ENCODE measurements around the gene DTNA. TPM values are rescaled to one million over a fixed set of nuclear protein-coding genes. Genes with fewer than 3 reads are reported as not detected.
"Not testable (repeated sequence)": the region's sequence is repeated elsewhere in the genome, so short reads cannot be mapped to it uniquely, and the experiment has no call there.

DTNA gene
- polyA plus RNA-seq, 1 donor = 12.3 TPM

DNA sequence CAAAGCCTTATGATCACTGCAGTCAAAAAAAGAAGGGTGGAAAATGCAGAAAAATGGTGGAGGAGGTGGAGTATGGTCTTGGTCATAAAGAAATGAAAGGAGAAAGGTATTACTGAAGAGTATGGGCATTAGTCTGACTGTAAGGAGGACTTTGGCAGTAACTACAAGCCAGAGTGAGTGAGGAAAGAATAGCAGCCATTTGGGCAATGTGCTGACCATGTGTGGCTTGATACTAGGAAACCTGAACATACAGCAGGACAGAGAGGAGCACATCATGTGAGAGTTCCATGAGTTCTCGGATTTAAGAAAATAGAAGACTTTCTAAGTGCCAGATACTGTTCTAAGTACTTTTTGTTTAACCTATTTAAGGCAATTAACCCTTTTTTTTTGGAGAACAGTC lies 8.5 kb downstream of the DTNA start:
- Histone ChIP-seq H3K27me3 (ENCODE audit: control insufficient read depth, insufficient read depth, low read length) (no peaks in the 10 kb centered on the region), H3K27ac (ENCODE audit: low read length) (no peak overlapping the region), H3K4me1 (ENCODE audit: control insufficient read depth, insufficient read depth, low read length) (no peaks in the 10 kb centered on the region), H3K4me3 (ENCODE audit: low read length) (no peak overlapping the region), H3K36me3 (ENCODE audit: control insufficient read depth, insufficient read depth, low read length) (no peaks in the 10 kb centered on the region), H3K9me3 (ENCODE audit: control insufficient read depth, low read depth, low read length) (no peaks in the 10 kb centered on the region)
- no CpG with 5 or more reads among the region's 1 CpG for WGBS (ENCODE audit: insufficient coverage, low lambda C conversion rate)
- no peak for DNase-seq

DNA sequence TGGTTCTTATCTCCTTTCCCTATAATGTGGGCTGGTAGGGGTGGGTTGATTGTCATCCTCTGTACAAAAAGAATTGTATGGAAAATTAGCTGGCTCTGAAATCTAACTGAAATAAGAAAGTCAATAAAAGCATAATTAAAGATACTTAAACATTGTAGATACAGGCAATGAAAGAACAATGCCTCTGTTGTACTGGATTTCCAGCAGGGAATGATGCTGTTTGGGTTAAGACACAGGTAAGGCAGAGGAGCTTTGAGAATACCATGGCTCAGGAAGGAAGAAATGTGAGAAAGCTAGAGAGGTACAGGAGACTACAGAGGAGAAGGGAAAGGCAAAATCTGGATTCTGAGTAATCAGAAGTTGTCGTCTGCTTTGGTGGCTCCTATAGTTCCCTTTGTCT lies 10.1 kb downstream of the DTNA start:
- Histone ChIP-seq H3K27ac (ENCODE audit: low read length) (no peak overlapping the region), H3K27me3 (ENCODE audit: control insufficient read depth, insufficient read depth, low read length) (no peaks in the 10 kb centered on the region), H3K4me3 (ENCODE audit: low read length) (no peak overlapping the region), H3K36me3 (ENCODE audit: control insufficient read depth, insufficient read depth, low read length) (no peaks in the 10 kb centered on the region), H3K9me3 (ENCODE audit: control insufficient read depth, low read depth, low read length) (no peaks in the 10 kb centered on the region), H3K4me1 (ENCODE audit: control insufficient read depth, insufficient read depth, low read length) (no peaks in the 10 kb centered on the region)
- WGBS (ENCODE audit: insufficient coverage, low lambda C conversion rate) = no CpG with 5 or more reads among the region's 1 CpG
- DNase-seq = no peak

GRCh38 chr18:34723143-34723542 lies 13.0 kb downstream of the DTNA start:
- Histone ChIP-seq H3K4me3 (ENCODE audit: low read length) (no peak overlapping the region), H3K36me3 (ENCODE audit: control insufficient read depth, insufficient read depth, low read length) (no peaks in the 10 kb centered on the region), H3K9me3 (ENCODE audit: control insufficient read depth, low read depth, low read length) (no peaks in the 10 kb centered on the region), H3K27ac (ENCODE audit: low read length) (no peak overlapping the region), H3K4me1 (ENCODE audit: control insufficient read depth, insufficient read depth, low read length) (peaks cover 19% of the 10 kb centered on the region), H3K27me3 (ENCODE audit: control insufficient read depth, insufficient read depth, low read length) (no peaks in the 10 kb centered on the region)
- 60% methylated on average over 2 of the region's 3 CpGs for WGBS (ENCODE audit: insufficient coverage, low lambda C conversion rate)
- no peak for DNase-seq

GRCh38 chr18:34725737-34726136 lies 15.6 kb downstream of the DTNA start:
- 100% methylated on average over 1 of the region's 6 CpGs for WGBS (ENCODE audit: insufficient coverage, low lambda C conversion rate)
- DNase-seq; H3K27me3 ChIP-seq (ENCODE audit: control insufficient read depth, insufficient read depth, low read length); H3K9me3 ChIP-seq (ENCODE audit: control insufficient read depth, low read depth, low read length); H3K36me3 ChIP-seq (ENCODE audit: control insufficient read depth, insufficient read depth, low read length); H3K4me3 ChIP-seq (ENCODE audit: low read length): not testable (repeated sequence)
- Histone ChIP-seq H3K4me1 (ENCODE audit: control insufficient read depth, insufficient read depth, low read length) (peaks cover 30% of the 10 kb centered on the region), H3K27ac (ENCODE audit: low read length) (peak overlapping the region; percentile 68)

DNA sequence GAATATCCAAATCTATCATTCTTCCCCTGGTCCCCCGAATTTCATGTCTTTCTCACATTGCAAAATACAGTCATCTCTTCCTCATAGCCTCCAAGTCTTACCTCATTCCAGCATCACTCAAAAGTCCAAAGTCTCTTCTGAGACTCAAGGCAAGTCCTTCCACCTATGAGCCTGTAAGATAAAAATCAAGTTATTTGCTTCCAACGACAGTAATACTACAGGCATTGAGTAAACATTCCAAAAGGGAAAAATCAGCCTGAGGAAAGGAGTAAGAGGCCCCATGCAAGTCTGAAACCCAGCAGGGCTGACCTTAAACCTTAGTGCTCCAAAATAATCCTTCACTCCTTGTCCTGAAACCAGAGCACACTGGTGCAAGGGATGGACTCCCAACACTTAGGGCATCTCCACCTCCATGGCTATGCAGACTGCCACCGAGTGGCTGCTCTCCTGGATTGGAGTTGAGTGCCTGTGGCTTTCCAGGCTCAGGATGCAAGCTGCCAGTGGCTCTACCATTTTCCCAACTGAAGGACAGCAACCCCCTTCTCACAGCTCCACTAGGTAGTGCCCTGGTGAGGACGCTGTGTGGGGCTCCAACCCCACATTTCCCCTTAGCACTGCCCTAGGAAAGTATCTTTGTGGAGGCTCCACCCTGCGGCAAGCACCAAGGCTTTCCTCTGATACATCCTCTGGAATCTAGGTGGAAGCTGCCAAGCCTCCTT lies 16.3 kb downstream of the DTNA start:
- no peaks in the 10 kb centered on the region for H3K27me3 ChIP-seq (ENCODE audit: control insufficient read depth, insufficient read depth, low read length)
- H3K4me3 ChIP-seq (ENCODE audit: low read length) = no peak overlapping the region
- peak overlapping the region; percentile 73 for H3K27ac ChIP-seq (ENCODE audit: low read length)
- H3K36me3 ChIP-seq (ENCODE audit: control insufficient read depth, insufficient read depth, low read length) = no peaks in the 10 kb centered on the region
- H3K4me1 ChIP-seq (ENCODE audit: control insufficient read depth, insufficient read depth, low read length) = peaks cover 30% of the 10 kb centered on the region
- no peaks in the 10 kb centered on the region for H3K9me3 ChIP-seq (ENCODE audit: control insufficient read depth, low read depth, low read length)
- peak; percentile 82 to 89 for DNase-seq
- 36% methylated on average over 1 of the region's 5 CpGs for WGBS (ENCODE audit: insufficient coverage, low lambda C conversion rate)

DNA sequence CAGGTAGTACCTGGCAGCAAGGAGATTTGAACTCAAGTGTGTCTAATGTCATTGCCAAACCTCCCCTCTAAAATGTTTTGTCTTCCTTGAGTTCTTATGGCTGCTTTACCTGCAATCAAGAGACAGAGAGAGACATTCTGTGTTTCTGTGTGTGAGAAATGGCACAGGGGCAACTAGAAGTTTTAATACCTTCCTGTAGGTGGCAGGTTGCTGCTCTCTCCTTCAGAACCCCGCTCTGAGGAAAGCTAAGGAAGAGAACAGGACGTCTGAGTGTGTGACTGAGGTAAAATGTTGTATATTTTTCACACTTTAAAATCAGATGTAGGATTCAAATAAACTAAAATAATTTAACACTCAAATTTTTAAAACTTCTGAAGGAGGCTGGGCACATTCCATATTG lies 19.2 kb downstream of the DTNA start:
- no peaks in the 10 kb centered on the region for H3K27me3 ChIP-seq (ENCODE audit: control insufficient read depth, insufficient read depth, low read length)
- H3K9me3 ChIP-seq (ENCODE audit: control insufficient read depth, low read depth, low read length) = no peaks in the 10 kb centered on the region
- peaks cover 36% of the 10 kb centered on the region for H3K4me1 ChIP-seq (ENCODE audit: control insufficient read depth, insufficient read depth, low read length)
- H3K36me3 ChIP-seq (ENCODE audit: control insufficient read depth, insufficient read depth, low read length) = no peaks in the 10 kb centered on the region
- peak; percentile 51 to 65 for DNase-seq
- WGBS (ENCODE audit: insufficient coverage, low lambda C conversion rate) = no CpG with 5 or more reads among the region's 2 CpGs
- H3K4me3 ChIP-seq (ENCODE audit: low read length) = no peak overlapping the region
- peak overlapping the region; percentile 24 for H3K27ac ChIP-seq (ENCODE audit: low read length)

- WGBS (ENCODE audit: insufficient coverage, low lambda C conversion rate) = no CpG with 5 or more reads among the region's 2 CpGs
- no peaks in the 10 kb centered on the region for H3K9me3 ChIP-seq (ENCODE audit: control insufficient read depth, low read depth, low read length)
- H3K27me3 ChIP-seq (ENCODE audit: control insufficient read depth, insufficient read depth, low read length) = no peaks in the 10 kb centered on the region
- no peak overlapping the region for H3K27ac ChIP-seq (ENCODE audit: low read length)
- H3K36me3 ChIP-seq (ENCODE audit: control insufficient read depth, insufficient read depth, low read length) = no peaks in the 10 kb centered on the region
- no peak overlapping the region for H3K4me3 ChIP-seq (ENCODE audit: low read length)
- H3K4me1 ChIP-seq (ENCODE audit: control insufficient read depth, insufficient read depth, low read length) = peaks cover 36% of the 10 kb centered on the region
- no peak for DNase-seq
Measured at GRCh38 chr18:34729740-34730355, 19.8 kb downstream of the DTNA start.

DNA sequence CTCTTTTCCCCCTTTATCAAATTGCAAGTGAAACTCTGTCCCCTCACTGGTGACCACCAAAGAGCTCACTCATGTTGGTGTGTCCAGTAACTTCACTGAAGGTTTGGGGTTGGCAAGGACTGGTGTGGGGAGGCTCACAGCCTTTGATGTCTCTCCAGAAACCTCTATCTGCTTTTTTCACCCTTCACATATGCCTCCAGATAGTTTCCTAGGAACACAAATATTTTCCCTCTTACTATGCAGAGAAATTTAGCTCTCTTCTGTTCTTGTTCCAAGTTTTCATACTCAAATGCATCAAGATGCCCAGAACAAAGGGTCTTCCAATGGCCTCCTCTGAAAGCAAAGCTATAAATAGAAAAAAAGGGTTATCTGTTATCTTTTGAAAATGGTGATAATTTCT lies 20.7 kb downstream of the DTNA start:
- no peak for DNase-seq
- H3K4me3 ChIP-seq (ENCODE audit: low read length) = no peak overlapping the region
- no peaks in the 10 kb centered on the region for H3K36me3 ChIP-seq (ENCODE audit: control insufficient read depth, insufficient read depth, low read length)
- no peak overlapping the region for H3K27ac ChIP-seq (ENCODE audit: low read length)
- peaks cover 36% of the 10 kb centered on the region for H3K4me1 ChIP-seq (ENCODE audit: control insufficient read depth, insufficient read depth, low read length)
- H3K27me3 ChIP-seq (ENCODE audit: control insufficient read depth, insufficient read depth, low read length) = no peaks in the 10 kb centered on the region
- no peaks in the 10 kb centered on the region for H3K9me3 ChIP-seq (ENCODE audit: control insufficient read depth, low read depth, low read length)

GRCh38 chr18:34734056-34734455 lies 24.0 kb downstream of the DTNA start:
- H3K4me3 ChIP-seq (ENCODE audit: low read length) = no peak overlapping the region
- WGBS (ENCODE audit: insufficient coverage, low lambda C conversion rate) = no CpG with 5 or more reads among the region's 1 CpG
- H3K27ac ChIP-seq (ENCODE audit: low read length) = peak overlapping the region; percentile 64
- peak; percentile 51 to 65 for DNase-seq
- H3K36me3 ChIP-seq (ENCODE audit: control insufficient read depth, insufficient read depth, low read length) = no peaks in the 10 kb centered on the region
- H3K27me3 ChIP-seq (ENCODE audit: control insufficient read depth, insufficient read depth, low read length) = no peaks in the 10 kb centered on the region
- peaks cover 20% of the 10 kb centered on the region for H3K4me1 ChIP-seq (ENCODE audit: control insufficient read depth, insufficient read depth, low read length)
- H3K9me3 ChIP-seq (ENCODE audit: control insufficient read depth, low read depth, low read length) = no peaks in the 10 kb centered on the region

DNA sequence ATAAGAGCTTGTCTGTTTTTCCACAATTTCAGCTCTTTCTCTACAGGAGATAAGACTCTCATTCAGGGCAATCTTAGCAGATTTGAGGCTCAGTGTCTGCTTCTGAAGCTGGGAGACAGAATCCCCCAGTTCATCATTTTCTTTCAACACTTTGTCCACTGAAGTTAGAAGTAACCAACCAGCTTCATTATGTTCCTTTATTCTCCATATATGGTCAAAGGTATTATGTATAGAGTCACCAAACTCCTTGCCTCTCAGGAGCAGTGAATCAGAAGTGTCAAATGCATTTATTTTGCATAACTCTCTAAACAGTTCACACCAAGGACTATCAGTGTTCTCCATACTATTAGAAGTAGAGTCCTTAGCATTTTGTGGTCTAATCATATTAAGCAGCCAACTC lies 24.4 kb downstream of the DTNA start:
- DNase-seq; H3K27me3 ChIP-seq (ENCODE audit: control insufficient read depth, insufficient read depth, low read length); H3K4me3 ChIP-seq (ENCODE audit: low read length); H3K36me3 ChIP-seq (ENCODE audit: control insufficient read depth, insufficient read depth, low read length); H3K9me3 ChIP-seq (ENCODE audit: control insufficient read depth, low read depth, low read length): not testable (repeated sequence)
- Histone ChIP-seq H3K27ac (ENCODE audit: low read length) (peak overlapping the region; percentile 64), H3K4me1 (ENCODE audit: control insufficient read depth, insufficient read depth, low read length) (peaks cover 18% of the 10 kb centered on the region)
